Fibroblast of peridontal ligament (primary cell): Measurements from ENCODE around the gene CSRP3.
A peak's percentile ranks its signal among the peaks of the same experiment; 100 is the strongest.

Experiments used
- DNase-seq: peaks from one replicate; pipeline ENCODE4 v3.0.0-alpha.2; 2010; ENCODE audit errors: extremely low read depth

CSRP3 gene

GRCh38 chr11:19201737-19202605 lies at the start of gene CSRP3:
CSRP3 (minus strand) TSS chr11:19201983; CDS start chr11:19192448, 9,535 bp downstream.
- DNase-seq = no peak

- no peak for DNase-seq
These were observed 49.8 kb upstream of the CSRP3 start for GRCh38 chr11:19251577-19251976.

GRCh38 chr11:19246816-19247215 lies 45.0 kb upstream of the CSRP3 start:
- no peak for DNase-seq

GRCh38 chr11:19245351-19245750 lies 43.6 kb upstream of the CSRP3 start:
- DNase-seq = no peak

GRCh38 chr11:19244621-19245020 lies 42.8 kb upstream of the CSRP3 start:
- no peak for DNase-seq

- DNase-seq = peak; percentile 7
These were observed 42.3 kb upstream of the CSRP3 start for GRCh38 chr11:19244084-19244483.

- no peak for DNase-seq
These were observed 41.8 kb upstream of the CSRP3 start for GRCh38 chr11:19243613-19244012.

- DNase-seq = no peak
These were observed 41.4 kb upstream of the CSRP3 start for GRCh38 chr11:19243143-19243542.

GRCh38 chr11:19242179-19242932 lies 40.6 kb upstream of the CSRP3 start:
- no peak for DNase-seq

GRCh38 chr11:19241260-19242178 lies 39.7 kb upstream of the CSRP3 start:
- DNase-seq = no peak

- peak; percentile 87 for DNase-seq
These were observed 38.9 kb upstream of the CSRP3 start, which contains the start of gene E2F8 for GRCh38 chr11:19240420-19241259. E2F8 (minus strand) TSS chr11:19240945; CDS start chr11:19240121, 824 bp downstream.

- DNase-seq = no peak
These were observed 37.3 kb upstream of the CSRP3 start for GRCh38 chr11:19239039-19239438.

GRCh38 chr11:19237813-19238212 lies 36.0 kb upstream of the CSRP3 start:
- no peak for DNase-seq

GRCh38 chr11:19237381-19237780 lies 35.6 kb upstream of the CSRP3 start:
- no peak for DNase-seq

GRCh38 chr11:19234231-19234817 lies 32.5 kb upstream of the CSRP3 start:
- no peak for DNase-seq

- peak; percentile 57 for DNase-seq
These were observed 31.2 kb upstream of the CSRP3 start for GRCh38 chr11:19232910-19233503.

GRCh38 chr11:19229671-19230070 lies 27.9 kb upstream of the CSRP3 start:
- no peak for DNase-seq

GRCh38 chr11:19228968-19229367 lies 27.2 kb upstream of the CSRP3 start:
- DNase-seq = no peak

GRCh38 chr11:19226378-19227195 lies 24.8 kb upstream of the CSRP3 start:
- no peak for DNase-seq
